Neural cell (in vitro differentiated cells): Measurements from ENCODE around the gene SMARCA4. TPM values are rescaled to one million over a fixed set of nuclear protein-coding genes. Genes with fewer than 3 reads are reported as not detected.
"Not testable (repeated sequence)": the region's sequence is repeated elsewhere in the genome, so short reads cannot be mapped to it uniquely, and the experiment has no call there.

Experiments
- H2AFZ ChIP-seq: fragments of 200-600, 300-800 bp; sonication (generic), shearing (Covaris generic); 2 replicates; pipeline ENCODE4 v1.6.0; 2014; ENCODE audit warnings: low read depth, mild to moderate bottlenecking, antibody characterized with exemption, low read length, moderate library complexity
- H3F3A ChIP-seq: fragments of 200-600 bp; shearing (Covaris generic); 2 replicates; pipeline ENCODE4 v1.6.1; 2016; ENCODE audit warnings: mild to moderate bottlenecking, moderate library complexity, mixed read lengths, antibody characterized with exemption, low read length; ENCODE audit not compliant: insufficient read depth, poor library complexity, severe bottlenecking
- H3K27ac ChIP-seq: fragments of 200-600, 300-800 bp; sonication (generic), shearing (Covaris generic); 2 replicates; pipeline ENCODE4 v1.5.1; 2014; ENCODE audit warnings: mild to moderate bottlenecking, low read length, moderate library complexity
- H3K27me3 ChIP-seq: fragments of 300-800, 200-600 bp; sonication (generic), shearing (Covaris generic); 2 replicates; pipeline ENCODE4 v1.6.0; 2014; ENCODE audit warnings: mild to moderate bottlenecking, low read depth, low read length, moderate library complexity; ENCODE audit not compliant: insufficient read depth
- H3K36me3 ChIP-seq: fragments of 300-800, 200-600 bp; sonication (generic), shearing (Covaris generic); 2 replicates; pipeline ENCODE4 v1.5.1; 2014; ENCODE audit warnings: mild to moderate bottlenecking, antibody characterized with exemption, low read length, moderate library complexity; ENCODE audit not compliant: insufficient read depth
- H3K4me2 ChIP-seq: fragments of 300-800, 200-600 bp; sonication (generic), shearing (Covaris generic); 2 replicates; pipeline ENCODE4 v1.6.0; 2014; ENCODE audit warnings: mild to moderate bottlenecking, low read length
- H3K4me3 ChIP-seq: fragments of 300-800, 200-600 bp; sonication (generic), shearing (Covaris generic); 2 replicates; pipeline ENCODE4 v1.5.1; 2014; ENCODE audit warnings: mild to moderate bottlenecking, low read length, moderate library complexity
- H3K79me2 ChIP-seq: fragments of 200-600 bp; shearing (Covaris generic); replicated peaks from 2 replicates; pipeline ENCODE4 v1.6.0; 2014; ENCODE audit warnings: mild to moderate bottlenecking, low read length, moderate library complexity; ENCODE audit not compliant: insufficient read depth
- H3K9ac ChIP-seq: fragments of 300-800, 200-600 bp; sonication (generic), shearing (Covaris generic); 2 replicates; pipeline ENCODE4 v1.6.1; 2016; ENCODE audit warnings: mild to moderate bottlenecking, low read length, mixed read lengths
- H3K9me2 ChIP-seq: fragments of 200-600 bp; shearing (Covaris generic); 2 replicates; pipeline ENCODE4 v1.6.1; 2016; ENCODE audit warnings: mild to moderate bottlenecking, low read length, mixed read lengths; ENCODE audit not compliant: insufficient read depth
- H3K9me3 ChIP-seq: fragments of 200-600, 300-800 bp; sonication (generic), shearing (Covaris generic); 2 replicates; pipeline ENCODE4 v1.6.1; 2016; ENCODE audit warnings: mild to moderate bottlenecking, mixed run types, low read length, moderate library complexity, mixed read lengths
- H4K20me1 ChIP-seq: fragments of 200-600 bp; shearing (Covaris generic); 2 replicates; pipeline ENCODE4 v1.6.1; 2016; ENCODE audit warnings: mild to moderate bottlenecking, mixed run types; ENCODE audit not compliant: insufficient read depth
- EP300 ChIP-seq: fragments of 450-650 bp; conservative IDR thresholded peaks from 2 replicates; pipeline ENCODE4 v1.6.1; 2014; ENCODE audit warnings: antibody characterized with exemption, mild to moderate bottlenecking, moderate library complexity; ENCODE audit not compliant: poor library complexity, severe bottlenecking
- EZH2 ChIP-seq: fragments of 200-600, 300-800 bp; shearing (Covaris generic), sonication (generic); IDR thresholded peaks from 2 replicates; pipeline ENCODE4 v1.6.1; 2014; ENCODE audit warnings: antibody characterized with exemption, low read length, borderline replicate concordance, mild to moderate bottlenecking; ENCODE audit not compliant: insufficient read depth, poor library complexity, severe bottlenecking
- MXI1 ChIP-seq: fragments of 450-650 bp; conservative IDR thresholded peaks from 2 replicates; pipeline ENCODE4 v1.6.1; 2014; ENCODE audit warnings: antibody characterized with exemption, mild to moderate bottlenecking; ENCODE audit not compliant: poor library complexity, severe bottlenecking
- POLR2AphosphoS5 ChIP-seq: IDR thresholded peaks from 2 replicates; pipeline ENCODE4 v1.6.1; 2012
- RAD21 ChIP-seq: fragments of 450-650 bp; conservative IDR thresholded peaks from 2 replicates; pipeline ENCODE4 v1.6.1; 2014; ENCODE audit warnings: antibody characterized with exemption, mild to moderate bottlenecking, moderate library complexity
- SMC3 ChIP-seq: fragments of 450-650 bp; conservative IDR thresholded peaks from 2 replicates; pipeline ENCODE4 v1.6.1; 2014; ENCODE audit warnings: antibody characterized with exemption, mild to moderate bottlenecking, moderate library complexity; ENCODE audit not compliant: poor library complexity
- TAF1 ChIP-seq: IDR thresholded peaks from 2 replicates; pipeline ENCODE4 v1.6.1; 2012; ENCODE audit warnings: low read depth
- polyA plus RNA-seq: library from polyadenylated mRNA; depleted of rRNA; stranded (reverse); fragments of >200 nt; gene quantifications from 2 replicates; pipeline ENCODE4 v1.2.3, GENCODE V29; 2014
- TF ChIP-seq, protein P1 (sequence below): fragments of 450-650 bp; IDR thresholded peaks from 2 replicates; pipeline ENCODE4 v1.5.1; 2014; ENCODE audit warnings: antibody characterized with exemption, mild to moderate bottlenecking, moderate library complexity; ENCODE audit not compliant: poor library complexity, severe bottlenecking
- TF ChIP-seq, protein P2 (sequence below): IDR thresholded peaks from 2 replicates; pipeline ENCODE4 v1.6.1; 2012; ENCODE audit warnings: borderline replicate concordance

Gene SMARCA4
- polyA plus RNA-seq, 1 donor from 2014 or later, result 97.3 TPM

DNA sequence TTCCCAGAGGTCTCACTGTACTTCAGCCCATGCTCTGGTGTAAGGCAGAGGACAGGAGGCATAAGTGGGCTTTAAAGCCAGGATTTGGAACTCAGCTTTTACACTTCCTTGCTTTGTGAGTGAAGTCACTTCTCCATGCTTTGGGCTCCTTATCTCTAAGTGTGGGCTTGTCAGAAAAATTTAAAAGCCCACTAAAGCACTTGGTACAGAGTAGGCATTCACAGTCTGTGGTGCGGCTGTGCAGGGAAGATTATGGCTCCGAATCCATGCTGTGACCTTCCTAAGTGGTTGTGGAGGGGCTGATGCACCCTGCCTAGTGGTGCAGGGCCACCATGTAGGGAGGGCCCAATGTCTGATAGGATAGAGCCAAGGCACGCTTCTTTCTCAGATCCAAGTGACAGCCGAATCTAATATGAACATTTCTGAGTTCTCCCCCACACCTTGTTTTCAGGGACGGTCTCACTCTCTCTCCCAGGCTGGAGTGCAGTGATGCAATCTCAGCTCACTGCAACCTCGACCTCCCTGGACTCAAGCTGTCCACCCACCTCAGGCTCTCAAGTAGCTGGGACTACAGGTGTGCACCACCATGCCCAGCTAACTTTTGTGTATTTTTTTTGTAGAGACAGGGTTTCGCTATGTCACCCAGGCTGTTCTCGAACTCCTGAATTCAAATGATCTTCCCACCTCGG, 25.3 kb upstream of the SMARCA4 start:
- Histone ChIP-seq H3F3A (no peaks in the 10 kb centered on the region), H3K9me3 (no peaks in the 10 kb centered on the region), H3K79me2 (peaks cover 3% of the 10 kb centered on the region), H3K9ac (no peak overlapping the region), H3K36me3 (no peaks in the 10 kb centered on the region), H2AFZ (no peak overlapping the region), H3K9me2 (no peaks in the 10 kb centered on the region), H4K20me1 (no peaks in the 10 kb centered on the region), H3K4me2 (no peak overlapping the region), H3K4me3 (no peak overlapping the region), H3K27ac (no peak overlapping the region), H3K27me3 (no peaks in the 10 kb centered on the region)
- no peak for TF ChIP-seq EZH2
- TF ChIP-seq RAD21, result no peak
- no peak for TF ChIP-seq EP300
- TF ChIP-seq MXI1, result no peak
- TF ChIP-seq POLR2AphosphoS5, result no peak
- TF ChIP-seq TAF1, result no peak
- no peak for TF ChIP-seq SMC3
- TF ChIP-seq, protein P1, sequence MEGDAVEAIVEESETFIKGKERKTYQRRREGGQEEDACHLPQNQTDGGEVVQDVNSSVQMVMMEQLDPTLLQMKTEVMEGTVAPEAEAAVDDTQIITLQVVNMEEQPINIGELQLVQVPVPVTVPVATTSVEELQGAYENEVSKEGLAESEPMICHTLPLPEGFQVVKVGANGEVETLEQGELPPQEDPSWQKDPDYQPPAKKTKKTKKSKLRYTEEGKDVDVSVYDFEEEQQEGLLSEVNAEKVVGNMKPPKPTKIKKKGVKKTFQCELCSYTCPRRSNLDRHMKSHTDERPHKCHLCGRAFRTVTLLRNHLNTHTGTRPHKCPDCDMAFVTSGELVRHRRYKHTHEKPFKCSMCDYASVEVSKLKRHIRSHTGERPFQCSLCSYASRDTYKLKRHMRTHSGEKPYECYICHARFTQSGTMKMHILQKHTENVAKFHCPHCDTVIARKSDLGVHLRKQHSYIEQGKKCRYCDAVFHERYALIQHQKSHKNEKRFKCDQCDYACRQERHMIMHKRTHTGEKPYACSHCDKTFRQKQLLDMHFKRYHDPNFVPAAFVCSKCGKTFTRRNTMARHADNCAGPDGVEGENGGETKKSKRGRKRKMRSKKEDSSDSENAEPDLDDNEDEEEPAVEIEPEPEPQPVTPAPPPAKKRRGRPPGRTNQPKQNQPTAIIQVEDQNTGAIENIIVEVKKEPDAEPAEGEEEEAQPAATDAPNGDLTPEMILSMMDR, result no peak
- TF ChIP-seq, protein P2, sequence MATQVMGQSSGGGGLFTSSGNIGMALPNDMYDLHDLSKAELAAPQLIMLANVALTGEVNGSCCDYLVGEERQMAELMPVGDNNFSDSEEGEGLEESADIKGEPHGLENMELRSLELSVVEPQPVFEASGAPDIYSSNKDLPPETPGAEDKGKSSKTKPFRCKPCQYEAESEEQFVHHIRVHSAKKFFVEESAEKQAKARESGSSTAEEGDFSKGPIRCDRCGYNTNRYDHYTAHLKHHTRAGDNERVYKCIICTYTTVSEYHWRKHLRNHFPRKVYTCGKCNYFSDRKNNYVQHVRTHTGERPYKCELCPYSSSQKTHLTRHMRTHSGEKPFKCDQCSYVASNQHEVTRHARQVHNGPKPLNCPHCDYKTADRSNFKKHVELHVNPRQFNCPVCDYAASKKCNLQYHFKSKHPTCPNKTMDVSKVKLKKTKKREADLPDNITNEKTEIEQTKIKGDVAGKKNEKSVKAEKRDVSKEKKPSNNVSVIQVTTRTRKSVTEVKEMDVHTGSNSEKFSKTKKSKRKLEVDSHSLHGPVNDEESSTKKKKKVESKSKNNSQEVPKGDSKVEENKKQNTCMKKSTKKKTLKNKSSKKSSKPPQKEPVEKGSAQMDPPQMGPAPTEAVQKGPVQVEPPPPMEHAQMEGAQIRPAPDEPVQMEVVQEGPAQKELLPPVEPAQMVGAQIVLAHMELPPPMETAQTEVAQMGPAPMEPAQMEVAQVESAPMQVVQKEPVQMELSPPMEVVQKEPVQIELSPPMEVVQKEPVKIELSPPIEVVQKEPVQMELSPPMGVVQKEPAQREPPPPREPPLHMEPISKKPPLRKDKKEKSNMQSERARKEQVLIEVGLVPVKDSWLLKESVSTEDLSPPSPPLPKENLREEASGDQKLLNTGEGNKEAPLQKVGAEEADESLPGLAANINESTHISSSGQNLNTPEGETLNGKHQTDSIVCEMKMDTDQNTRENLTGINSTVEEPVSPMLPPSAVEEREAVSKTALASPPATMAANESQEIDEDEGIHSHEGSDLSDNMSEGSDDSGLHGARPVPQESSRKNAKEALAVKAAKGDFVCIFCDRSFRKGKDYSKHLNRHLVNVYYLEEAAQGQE, result no peak

- TF ChIP-seq, protein P2, result peak; percentile 49
- TF ChIP-seq, protein P1, result peak; percentile 89
- TF ChIP-seq RAD21, result peak; percentile 85
- peak; percentile 57 for TF ChIP-seq POLR2AphosphoS5
- no peak for TF ChIP-seq TAF1
- no peak for TF ChIP-seq EZH2
- TF ChIP-seq EP300, result peak; percentile 17
- peak; percentile 83 for TF ChIP-seq SMC3
- H3K9ac ChIP-seq, result peak overlapping the region; percentile 59
Observed at GRCh38 chr19:10936661-10937084, 24.2 kb upstream of the SMARCA4 start.

DNA sequence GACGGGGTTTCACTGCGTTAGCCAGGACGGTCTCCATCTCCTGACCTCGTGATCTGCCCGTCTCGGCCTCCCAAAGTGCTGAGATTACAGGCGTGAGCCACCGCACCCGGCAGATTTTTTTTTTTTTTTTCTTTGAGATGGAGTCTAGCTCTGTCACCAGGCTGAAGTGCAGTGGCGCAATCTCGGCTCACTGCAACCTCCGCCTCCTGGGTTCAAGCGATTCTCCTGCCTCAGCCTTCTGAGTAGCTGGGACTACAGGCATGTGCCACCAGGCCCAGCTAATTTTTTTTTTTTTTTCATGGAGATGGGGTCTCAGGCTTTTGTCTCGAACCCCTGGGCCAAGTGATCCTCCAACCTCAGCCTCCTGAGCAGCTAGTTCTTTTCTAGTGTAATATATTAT, 19.2 kb upstream of the SMARCA4 start:
- not testable (repeated sequence) for H3K27ac ChIP-seq, H3K9ac ChIP-seq, H3K4me2 ChIP-seq, H3F3A ChIP-seq, H2AFZ ChIP-seq, H3K27me3 ChIP-seq, H3K9me2 ChIP-seq, H3K9me3 ChIP-seq, H3K4me3 ChIP-seq, H4K20me1 ChIP-seq, H3K79me2 ChIP-seq, H3K36me3 ChIP-seq

More at GRCh38 chr19:10936661-10937084, 24.2 kb upstream of the SMARCA4 start:
- Histone ChIP-seq H3K36me3 (no peaks in the 10 kb centered on the region), H2AFZ (peak overlapping the region; percentile 82), H3K27me3 (no peaks in the 10 kb centered on the region), H4K20me1 (no peaks in the 10 kb centered on the region), H3K27ac (peak overlapping the region; percentile 67), H3K79me2 (no peaks in the 10 kb centered on the region), H3K9me2 (no peaks in the 10 kb centered on the region), H3K4me3 (peak overlapping the region; percentile 45), H3F3A (no peaks in the 10 kb centered on the region), H3K9me3 (no peaks in the 10 kb centered on the region), H3K4me2 (no peak overlapping the region)
